Small intestine (tissue), 7 donors: ENCODE results near the gene VPS26A. TPM values are rescaled to one million over a fixed set of nuclear protein-coding genes. Genes with fewer than 3 reads are reported as not detected.
A peak's percentile ranks its signal among the peaks of the same experiment; 100 is the strongest.
"Not testable (repeated sequence)": the region's sequence is repeated elsewhere in the genome, so short reads cannot be mapped to it uniquely, and the experiment has no call there.

Experiments used
- DNase-seq, 2 donors: peaks; one replicate each; pipeline versions ENCODE4 v3.0.0 to v3.0.0-alpha.2; 2013
- FAIRE-seq: peaks from 2 replicates; lab custom pipeline; 2012; peaks lifted over from hg19 to GRCh38; lab: Jason Lieb, UNC
- H3K27ac ChIP-seq, 3 donors: one replicate each; pipeline ENCODE4 v1.5.1; 2013; ENCODE audit warnings: low read length in 2 of 3, mild to moderate bottlenecking in 2 of 3, control low read depth in 1 of 3, inconsistent platforms in 1 of 3, low read depth in 1 of 3, moderate library complexity in 1 of 3
- H3K27me3 ChIP-seq, 3 donors: one replicate each; pipeline ENCODE4 v1.6.1; 2013; ENCODE audit warnings: low read length in 3 of 3, inconsistent platforms in 1 of 3; ENCODE audit not compliant: control insufficient read depth in 3 of 3, insufficient read depth in 3 of 3
- H3K36me3 ChIP-seq, 3 donors: one replicate each; pipeline ENCODE4 v1.6.1; 2013; ENCODE audit warnings: low read length in 3 of 3, inconsistent platforms in 1 of 3, low read depth in 1 of 3, mild to moderate bottlenecking in 1 of 3, moderate library complexity in 1 of 3; ENCODE audit not compliant: control insufficient read depth in 3 of 3, insufficient read depth in 2 of 3
- H3K4me1 ChIP-seq, 3 donors: one replicate each; pipeline ENCODE4 v1.6.1; 2013; ENCODE audit warnings: low read length in 2 of 3, inconsistent platforms in 1 of 3, low read depth in 1 of 3, mild to moderate bottlenecking in 1 of 3, moderate library complexity in 1 of 3; ENCODE audit not compliant: control insufficient read depth in 3 of 3, insufficient read depth in 2 of 3
- H3K4me3 ChIP-seq, 3 donors: one replicate each; pipeline ENCODE4 v1.5.1; 2013; ENCODE audit warnings: low read length in 3 of 3, control low read depth in 1 of 3, inconsistent platforms in 1 of 3, low read depth in 1 of 3, mild to moderate bottlenecking in 1 of 3, moderate library complexity in 1 of 3
- H3K9me3 ChIP-seq, 2 donors: one replicate each; pipeline ENCODE4 v1.6.1; 2013; ENCODE audit warnings: low read depth in 1 of 2, low read length in 1 of 2; ENCODE audit not compliant: control insufficient read depth in 2 of 2, insufficient read depth in 1 of 2
- WGBS, 3 donors: extraction: QIAGEN DNeasy Blood & Tissue Kit; methylation state at CpG; one replicate each; pipeline ENCODE4 v1.1.7; 2013; 5-methylcytosine and 5-hydroxymethylcytosine counted together
- polyA plus RNA-seq, 4 donors: library from polyadenylated mRNA; stranded (reverse) in 3 of 4; unstranded in 1 of 4; fragments of 200-250 nt in 3 of 4; fragments of 120-200 nt in 1 of 4; gene quantifications; one replicate each; pipeline versions ENCODE4 v1.2.1 to v1.2.3, GENCODE V29; 2013
- donor health status: healthy with polysubstance abuse.
- donor health status: control.
- donor health status: control.
- donor health status: Bipolar disorder and iron deficiency.
- donor health status: healthy.

Gene VPS26A
- polyA plus RNA-seq, 4 donors: 34.0 to 58.2 (median 35.1) TPM

GRCh38 chr10:69142074-69142473 lies 18.1 kb downstream of the VPS26A start:
- not testable (repeated sequence) for DNase-seq, H3K27me3 ChIP-seq, H3K9me3 ChIP-seq, H3K27ac ChIP-seq, H3K4me3 ChIP-seq, FAIRE-seq, H3K4me1 ChIP-seq
- 93 to 96% (median 93%) methylated on average over 2 to 3 of the region's 3 CpGs for WGBS, 3 donors
- H3K36me3 ChIP-seq: peaks cover 3 to 16% (median 4%) of the 10 kb centered on the region in 3 donors

GRCh38 chr10:69142983-69143382 lies 19.0 kb downstream of the VPS26A start:
- no peak for FAIRE-seq
- peak; percentile 7 to 21 for DNase-seq
- Histone ChIP-seq H3K36me3 (peaks cover 0 to 13% (median 4%) of the 10 kb centered on the region in 3 donors), H3K4me3 (no peak overlapping the region), H3K27ac (no peak overlapping the region), H3K27me3 (no peaks in the 10 kb centered on the region), H3K4me1 (no peaks in the 10 kb centered on the region), H3K9me3 (no peaks in the 10 kb centered on the region)
- 26 to 61% (median 45%) methylated on average over 3 of the region's 3 CpGs for WGBS, 3 donors

GRCh38 chr10:69145329-69145728 lies 21.4 kb downstream of the VPS26A start:
- WGBS, 3 donors: 96 to 100% (median 97%) methylated on average over 1 of the region's 1 CpG
- H3K9me3 ChIP-seq: no peaks in the 10 kb centered on the region
- FAIRE-seq: no peak

GRCh38 chr10:69145864-69146263 lies 21.9 kb downstream of the VPS26A start:
- WGBS, 3 donors: 96 to 97% (median 96%) methylated on average over 8 of the region's 8 CpGs
- H3K36me3 ChIP-seq: peaks cover 0 to 6% (median 4%) of the 10 kb centered on the region in 3 donors
- no peaks in the 10 kb centered on the region for H3K27me3 ChIP-seq
- no peaks in the 10 kb centered on the region for H3K4me1 ChIP-seq
- no peak overlapping the region for H3K4me3 ChIP-seq
- FAIRE-seq (no peak), DNase-seq (no peak)
- H3K27ac ChIP-seq: no peak overlapping the region
- H3K9me3 ChIP-seq: no peaks in the 10 kb centered on the region

More at GRCh38 chr10:69145329-69145728, 21.4 kb downstream of the VPS26A start:
- Histone ChIP-seq H3K4me3 (no peak overlapping the region), H3K27me3 (no peaks in the 10 kb centered on the region), H3K36me3 (peaks cover 0 to 8% (median 4%) of the 10 kb centered on the region in 3 donors), H3K4me1 (no peaks in the 10 kb centered on the region), H3K27ac (no peak overlapping the region)
- no peak for DNase-seq

- Histone ChIP-seq H3K27ac (no peak overlapping the region), H3K9me3 (no peaks in the 10 kb centered on the region), H3K4me1 (no peaks in the 10 kb centered on the region), H3K36me3 (peaks cover 0 to 6% (median 2%) of the 10 kb centered on the region in 3 donors), H3K27me3 (no peaks in the 10 kb centered on the region), H3K4me3 (no peak overlapping the region)
- FAIRE-seq: no peak
- WGBS, 3 donors: 40 to 83% (median 62%) methylated on average over 2 of the region's 2 CpGs
- DNase-seq: no peak
Measured at GRCh38 chr10:69146759-69147158, 22.8 kb downstream of the VPS26A start.

- Histone ChIP-seq H3K27me3 (no peaks in the 10 kb centered on the region), H3K9me3 (no peaks in the 10 kb centered on the region), H3K27ac (no peak overlapping the region), H3K4me3 (no peak overlapping the region), H3K4me1 (no peaks in the 10 kb centered on the region), H3K36me3 (no peaks in the 10 kb centered on the region)
- FAIRE-seq: no peak
- WGBS, 3 donors: 90 to 93% (median 92%) methylated on average over 3 of the region's 3 CpGs
- DNase-seq: no peak
Measured at GRCh38 chr10:69151984-69152383, 28.0 kb downstream of the VPS26A start.

GRCh38 chr10:69153227-69153626 lies 29.2 kb downstream of the VPS26A start:
- H3K27me3 ChIP-seq: no peaks in the 10 kb centered on the region
- no peaks in the 10 kb centered on the region for H3K4me1 ChIP-seq
- no peak for FAIRE-seq
- H3K9me3 ChIP-seq: no peaks in the 10 kb centered on the region
- 82 to 86% (median 84%) methylated on average over 6 of the region's 6 CpGs for WGBS, 3 donors
- no peak overlapping the region for H3K4me3 ChIP-seq
- H3K27ac ChIP-seq: no peak overlapping the region
- peak in 1 of 2 donors; percentile 10 for DNase-seq
- no peaks in the 10 kb centered on the region for H3K36me3 ChIP-seq

GRCh38 chr10:69160809-69161241 lies 36.8 kb downstream of the VPS26A start:
- H3K9me3 ChIP-seq: no peaks in the 10 kb centered on the region
- H3K4me1 ChIP-seq: no peaks in the 10 kb centered on the region
- no peaks in the 10 kb centered on the region for H3K27me3 ChIP-seq
- DNase-seq (peak; percentile 26), FAIRE-seq (no peak)
- 38 to 81% (median 58%) methylated on average over 2 of the region's 2 CpGs for WGBS, 3 donors
- H3K36me3 ChIP-seq: peaks cover 6 to 27% (median 8%) of the 10 kb centered on the region in 3 donors
- no peak overlapping the region for H3K4me3 ChIP-seq
- H3K27ac ChIP-seq: no peak overlapping the region

- Histone ChIP-seq H3K9me3 (no peaks in the 10 kb centered on the region), H3K27me3 (no peaks in the 10 kb centered on the region), H3K4me1 (no peaks in the 10 kb centered on the region), H3K4me3 (no peak overlapping the region), H3K27ac (no peak overlapping the region), H3K36me3 (peaks cover 3 to 30% (median 16%) of the 10 kb centered on the region in 3 donors)
- no peak for FAIRE-seq
- WGBS, 3 donors: 95 to 96% (median 96%) methylated on average over 4 of the region's 4 CpGs
- no peak for DNase-seq
Measured at GRCh38 chr10:69168493-69168892, 44.5 kb downstream of the VPS26A start.
